ENCODE results near the gene CHERP. TPM values are rescaled to one million over a fixed set of nuclear protein-coding genes. Genes with fewer than 3 reads are reported as not detected.
A peak's percentile ranks its signal among the peaks of the same experiment; 100 is the strongest.

Gene CHERP
- total and polyA plus RNA-seq, 2 of the 13 experiments (the other 11 are each of a cell fraction or from before 2014, with no cell fraction given): 4.3 to 5.4 TPM

DNA sequence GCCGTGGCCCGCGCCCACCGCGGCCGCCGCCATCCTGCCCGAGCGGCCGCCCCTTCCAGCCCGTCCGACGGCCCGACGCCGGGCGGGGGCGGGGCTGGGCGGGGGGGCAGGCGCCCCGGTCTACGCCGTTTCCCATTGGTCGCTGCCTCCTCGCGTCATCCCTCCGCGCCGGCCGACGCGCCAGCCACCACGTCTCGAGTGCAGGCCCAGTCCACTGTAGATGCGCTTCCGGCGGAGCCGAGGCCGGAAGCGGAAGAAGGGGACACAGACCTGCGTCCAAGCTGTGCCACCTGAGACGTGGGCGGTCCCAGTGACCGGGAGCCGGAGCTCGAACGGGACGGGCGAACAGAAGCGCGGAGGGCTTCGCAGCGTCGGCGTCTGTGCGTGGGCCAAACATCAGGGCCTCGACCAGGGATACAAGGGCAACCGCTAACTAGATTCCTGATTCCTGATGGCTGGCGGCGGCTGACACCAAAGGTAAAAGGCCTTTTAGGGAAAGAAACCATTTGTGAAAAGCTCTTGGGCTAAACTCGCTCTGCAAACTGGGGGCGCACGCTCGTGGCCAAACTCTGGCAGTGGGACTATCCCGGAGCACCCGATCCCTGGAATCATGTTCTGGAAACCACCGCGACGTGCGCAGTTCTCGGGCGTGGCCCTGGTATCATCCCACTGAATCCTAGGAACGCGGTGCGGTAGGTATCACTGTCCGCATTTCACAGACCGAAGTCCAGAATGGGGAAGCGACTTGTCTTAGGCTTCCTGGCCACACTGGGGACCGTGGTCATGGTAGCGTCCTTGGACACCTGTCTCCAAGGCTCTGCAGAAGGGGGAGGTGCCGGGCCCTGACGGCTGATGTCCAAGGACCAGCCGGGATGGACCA lies 30.3 kb upstream of the CHERP start, which contains the start of gene SLC35E1 (continued):
- TF ChIP-seq, protein P1, sequence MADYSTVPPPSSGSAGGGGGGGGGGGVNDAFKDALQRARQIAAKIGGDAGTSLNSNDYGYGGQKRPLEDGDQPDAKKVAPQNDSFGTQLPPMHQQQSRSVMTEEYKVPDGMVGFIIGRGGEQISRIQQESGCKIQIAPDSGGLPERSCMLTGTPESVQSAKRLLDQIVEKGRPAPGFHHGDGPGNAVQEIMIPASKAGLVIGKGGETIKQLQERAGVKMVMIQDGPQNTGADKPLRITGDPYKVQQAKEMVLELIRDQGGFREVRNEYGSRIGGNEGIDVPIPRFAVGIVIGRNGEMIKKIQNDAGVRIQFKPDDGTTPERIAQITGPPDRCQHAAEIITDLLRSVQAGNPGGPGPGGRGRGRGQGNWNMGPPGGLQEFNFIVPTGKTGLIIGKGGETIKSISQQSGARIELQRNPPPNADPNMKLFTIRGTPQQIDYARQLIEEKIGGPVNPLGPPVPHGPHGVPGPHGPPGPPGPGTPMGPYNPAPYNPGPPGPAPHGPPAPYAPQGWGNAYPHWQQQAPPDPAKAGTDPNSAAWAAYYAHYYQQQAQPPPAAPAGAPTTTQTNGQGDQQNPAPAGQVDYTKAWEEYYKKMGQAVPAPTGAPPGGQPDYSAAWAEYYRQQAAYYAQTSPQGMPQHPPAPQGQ (CRISPR knock-in tag; IDR thresholded peaks at IDR 0.05; ENCODE audit: borderline replicate concordance): no peak
- no peak for TF ChIP-seq TOPORS (CRISPR knock-in tag; IDR thresholded peaks at IDR 0.05)
- TF ChIP-seq, protein P2, sequence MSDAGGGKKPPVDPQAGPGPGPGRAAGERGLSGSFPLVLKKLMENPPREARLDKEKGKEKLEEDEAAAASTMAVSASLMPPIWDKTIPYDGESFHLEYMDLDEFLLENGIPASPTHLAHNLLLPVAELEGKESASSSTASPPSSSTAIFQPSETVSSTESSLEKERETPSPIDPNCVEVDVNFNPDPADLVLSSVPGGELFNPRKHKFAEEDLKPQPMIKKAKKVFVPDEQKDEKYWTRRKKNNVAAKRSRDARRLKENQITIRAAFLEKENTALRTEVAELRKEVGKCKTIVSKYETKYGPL (CRISPR knock-in tag; IDR thresholded peaks at IDR 0.05): no peak
- TF ChIP-seq ZNF564 (CRISPR knock-in tag; IDR thresholded peaks at IDR 0.05): no peak
- TF ChIP-seq ZNF724P (CRISPR knock-in tag; IDR thresholded peaks at IDR 0.05; ENCODE audit: borderline replicate concordance): no peak
- TF ChIP-seq, protein P3, sequence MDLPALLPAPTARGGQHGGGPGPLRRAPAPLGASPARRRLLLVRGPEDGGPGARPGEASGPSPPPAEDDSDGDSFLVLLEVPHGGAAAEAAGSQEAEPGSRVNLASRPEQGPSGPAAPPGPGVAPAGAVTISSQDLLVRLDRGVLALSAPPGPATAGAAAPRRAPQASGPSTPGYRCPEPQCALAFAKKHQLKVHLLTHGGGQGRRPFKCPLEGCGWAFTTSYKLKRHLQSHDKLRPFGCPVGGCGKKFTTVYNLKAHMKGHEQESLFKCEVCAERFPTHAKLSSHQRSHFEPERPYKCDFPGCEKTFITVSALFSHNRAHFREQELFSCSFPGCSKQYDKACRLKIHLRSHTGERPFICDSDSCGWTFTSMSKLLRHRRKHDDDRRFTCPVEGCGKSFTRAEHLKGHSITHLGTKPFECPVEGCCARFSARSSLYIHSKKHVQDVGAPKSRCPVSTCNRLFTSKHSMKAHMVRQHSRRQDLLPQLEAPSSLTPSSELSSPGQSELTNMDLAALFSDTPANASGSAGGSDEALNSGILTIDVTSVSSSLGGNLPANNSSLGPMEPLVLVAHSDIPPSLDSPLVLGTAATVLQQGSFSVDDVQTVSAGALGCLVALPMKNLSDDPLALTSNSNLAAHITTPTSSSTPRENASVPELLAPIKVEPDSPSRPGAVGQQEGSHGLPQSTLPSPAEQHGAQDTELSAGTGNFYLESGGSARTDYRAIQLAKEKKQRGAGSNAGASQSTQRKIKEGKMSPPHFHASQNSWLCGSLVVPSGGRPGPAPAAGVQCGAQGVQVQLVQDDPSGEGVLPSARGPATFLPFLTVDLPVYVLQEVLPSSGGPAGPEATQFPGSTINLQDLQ (CRISPR knock-in tag; IDR thresholded peaks at IDR 0.05): no peak
- TF ChIP-seq TGIF2 (CRISPR knock-in tag; IDR thresholded peaks at IDR 0.05): 0 out of 2 replicates have a peak, but pooled peaks have one; percentile 30
- peak; percentile 82 for TF ChIP-seq MYC (CRISPR knock-in tag; IDR thresholded peaks at IDR 0.05; ENCODE audit: borderline replicate concordance)
- TF ChIP-seq GABPB1 (CRISPR knock-in tag; IDR thresholded peaks at IDR 0.05): peak; percentile 96
- peak; percentile 70 for TF ChIP-seq SP5 (CRISPR knock-in tag; IDR thresholded peaks at IDR 0.05; ENCODE audit: borderline replicate concordance, low read depth)
- TF ChIP-seq SRY (CRISPR knock-in tag; IDR thresholded peaks at IDR 0.05): 0 out of 2 replicates have a peak, but pooled peaks have one; percentile 15
- no peak for TF ChIP-seq ZNF737 (CRISPR knock-in tag; IDR thresholded peaks at IDR 0.05; ENCODE audit: borderline replicate concordance)
- no peak for TF ChIP-seq RFXANK (CRISPR knock-in tag; IDR thresholded peaks at IDR 0.05)
- 0 out of 2 replicates have a peak, but pooled peaks have one; percentile 49 for TF ChIP-seq IRF1 (CRISPR knock-in tag; IDR thresholded peaks at IDR 0.05; ENCODE audit: low read depth)
- TF ChIP-seq SIX4 (CRISPR knock-in tag; IDR thresholded peaks at IDR 0.05): peak; percentile 89
- TF ChIP-seq ZNF557 (CRISPR knock-in tag; IDR thresholded peaks at IDR 0.05): no peak
- no peak for TF ChIP-seq ZNF773 (CRISPR knock-in tag; IDR thresholded peaks at IDR 0.05; ENCODE audit: borderline replicate concordance)
- TF ChIP-seq, protein P4, sequence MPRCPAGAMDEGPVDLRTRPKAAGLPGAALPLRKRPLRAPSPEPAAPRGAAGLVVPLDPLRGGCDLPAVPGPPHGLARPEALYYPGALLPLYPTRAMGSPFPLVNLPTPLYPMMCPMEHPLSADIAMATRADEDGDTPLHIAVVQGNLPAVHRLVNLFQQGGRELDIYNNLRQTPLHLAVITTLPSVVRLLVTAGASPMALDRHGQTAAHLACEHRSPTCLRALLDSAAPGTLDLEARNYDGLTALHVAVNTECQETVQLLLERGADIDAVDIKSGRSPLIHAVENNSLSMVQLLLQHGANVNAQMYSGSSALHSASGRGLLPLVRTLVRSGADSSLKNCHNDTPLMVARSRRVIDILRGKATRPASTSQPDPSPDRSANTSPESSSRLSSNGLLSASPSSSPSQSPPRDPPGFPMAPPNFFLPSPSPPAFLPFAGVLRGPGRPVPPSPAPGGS (CRISPR knock-in tag; IDR thresholded peaks at IDR 0.05): peak; percentile 62
- TF ChIP-seq ZNF75D (CRISPR knock-in tag; IDR thresholded peaks at IDR 0.05; ENCODE audit: borderline replicate concordance): no peak
- TF ChIP-seq ZNF382 (CRISPR knock-in tag; IDR thresholded peaks at IDR 0.05; ENCODE audit: borderline replicate concordance): no peak
- peak; percentile 89 to 91 for TF ChIP-seq POLR2A (IDR thresholded peaks at IDR 0.05; ENCODE audit: insufficient read depth in 1 of 2, low read depth in 2 of 2, low read length in 2 of 2)
- peak; percentile 89; the same call in 1 of the 2 replicates for TF ChIP-seq ZZZ3 (CRISPR knock-in tag; IDR thresholded peaks at IDR 0.05; ENCODE audit: borderline replicate concordance)
- no peak for TF ChIP-seq RBM22 (optimal IDR thresholded peaks at IDR 0.05; ENCODE audit: low read length)

Measured in HepG2 (cell line).